Measurements from ENCODE around the gene MMP14. TPM values are rescaled to one million over a fixed set of nuclear protein-coding genes. Genes with fewer than 3 reads are reported as not detected.

Gene MMP14
- total and polyA plus RNA-seq, 2 of the 8 experiments (the other 6 are each of a cell fraction or from before 2014, with no cell fraction given): 58.2 to 86.8 TPM

DNA sequence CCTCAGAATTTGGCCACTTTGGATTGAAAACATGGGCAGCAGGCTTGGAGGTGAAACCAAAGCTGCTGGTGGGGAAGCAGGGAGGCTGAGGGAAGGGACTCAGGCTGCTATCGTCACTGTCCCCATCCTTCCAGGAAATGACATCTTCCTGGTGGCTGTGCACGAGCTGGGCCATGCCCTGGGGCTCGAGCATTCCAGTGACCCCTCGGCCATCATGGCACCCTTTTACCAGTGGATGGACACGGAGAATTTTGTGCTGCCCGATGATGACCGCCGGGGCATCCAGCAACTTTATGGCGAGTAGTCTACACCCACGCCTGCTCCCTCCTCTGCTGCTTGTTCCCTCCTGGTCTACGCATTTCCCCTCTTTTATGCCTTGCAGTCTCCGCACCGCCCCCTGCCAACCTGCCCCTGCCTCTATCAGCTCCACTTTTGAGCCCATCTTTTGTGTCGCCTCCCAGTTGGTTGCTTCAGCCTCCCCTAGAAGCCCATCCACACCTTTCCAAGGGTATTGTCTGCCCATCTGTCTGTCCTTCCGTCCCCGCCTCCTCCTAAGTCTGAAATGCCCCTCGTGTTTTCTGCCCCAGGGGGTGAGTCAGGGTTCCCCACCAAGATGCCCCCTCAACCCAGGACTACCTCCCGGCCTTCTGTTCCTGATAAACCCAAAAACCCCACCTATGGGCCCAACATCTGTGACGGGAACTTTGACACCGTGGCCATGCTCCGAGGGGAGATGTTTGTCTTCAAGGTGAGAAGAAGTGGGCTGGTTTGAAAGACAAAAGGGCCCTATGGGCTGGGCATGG, 6.9 kb downstream of the MMP14 start (continued):
- no peak for TF ChIP-seq CTBP2 (IDR thresholded peaks at IDR 0.05; ENCODE audit: borderline replicate concordance, insufficient read depth, insufficient read length, low read length)
- no peak for TF ChIP-seq SUZ12 (IDR thresholded peaks at IDR 0.05; ENCODE audit: low read length)
- TF ChIP-seq SP2 (IDR thresholded peaks at IDR 0.05; ENCODE audit: low read length): no peak
- TF ChIP-seq, protein P1, sequence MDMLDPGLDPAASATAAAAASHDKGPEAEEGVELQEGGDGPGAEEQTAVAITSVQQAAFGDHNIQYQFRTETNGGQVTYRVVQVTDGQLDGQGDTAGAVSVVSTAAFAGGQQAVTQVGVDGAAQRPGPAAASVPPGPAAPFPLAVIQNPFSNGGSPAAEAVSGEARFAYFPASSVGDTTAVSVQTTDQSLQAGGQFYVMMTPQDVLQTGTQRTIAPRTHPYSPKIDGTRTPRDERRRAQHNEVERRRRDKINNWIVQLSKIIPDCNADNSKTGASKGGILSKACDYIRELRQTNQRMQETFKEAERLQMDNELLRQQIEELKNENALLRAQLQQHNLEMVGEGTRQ (IDR thresholded peaks at IDR 0.05; ENCODE audit: low read length): no peak
- no peak for TF ChIP-seq GABPA (IDR thresholded peaks at IDR 0.05; ENCODE audit: borderline replicate concordance, insufficient read depth, low read length)

All from H1 (cell line).